IPS DF 4.7 (cell line): ENCODE data around the gene GDPD3.

ENCODE experiments used
- DNase-seq: peaks from one replicate; pipeline ENCODE4 v3.0.0-alpha.2; 2013; ENCODE audit warnings: low spot score; ENCODE audit errors: extremely low read depth

The GDPD3 gene

DNA sequence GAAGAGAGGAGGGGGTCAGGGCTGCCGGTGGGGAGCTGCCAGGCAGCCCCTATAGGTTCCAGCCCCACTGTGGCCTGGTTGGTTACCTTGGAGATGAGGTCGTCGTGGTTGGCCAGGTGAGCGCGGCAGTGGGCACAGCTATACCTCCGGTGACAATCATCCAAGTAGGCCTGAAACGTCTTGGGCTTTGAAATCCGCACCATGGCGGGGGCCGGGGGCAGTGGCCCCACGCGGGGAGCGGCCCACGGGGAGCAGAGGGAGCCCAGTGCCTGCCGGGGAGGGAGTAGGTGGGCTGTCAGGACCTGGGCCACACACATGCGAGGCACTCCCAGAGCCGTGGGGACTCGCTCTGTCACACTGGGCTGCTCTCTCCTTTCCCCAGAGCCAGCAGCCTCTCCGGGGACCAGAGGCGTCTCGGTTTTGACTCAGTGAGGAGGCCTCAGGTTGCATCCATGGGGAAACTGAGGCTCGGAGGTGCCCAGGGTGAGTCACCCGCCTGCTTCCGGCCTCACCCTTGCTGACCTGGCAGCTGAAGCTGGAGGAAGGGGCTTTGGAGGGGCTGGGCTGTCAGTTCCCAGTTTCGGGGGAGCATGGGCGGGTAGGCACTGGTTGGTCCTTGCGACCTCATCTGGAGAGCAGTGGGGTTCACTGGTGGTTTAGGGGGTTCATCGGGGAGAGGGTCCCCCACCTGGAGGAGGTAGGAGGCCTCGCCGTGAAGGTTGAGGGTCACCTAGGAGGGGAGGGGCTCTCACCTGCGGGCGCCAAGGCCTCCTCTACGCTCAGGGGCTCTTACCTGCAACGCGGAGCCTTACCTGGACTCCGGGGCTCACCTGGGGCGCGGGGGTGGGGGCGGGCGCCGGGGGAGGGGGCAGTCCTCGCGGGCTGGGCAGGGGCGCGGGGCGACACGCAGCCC, 17.9 kb downstream of the GDPD3 start:
- no peak for DNase-seq

DNA sequence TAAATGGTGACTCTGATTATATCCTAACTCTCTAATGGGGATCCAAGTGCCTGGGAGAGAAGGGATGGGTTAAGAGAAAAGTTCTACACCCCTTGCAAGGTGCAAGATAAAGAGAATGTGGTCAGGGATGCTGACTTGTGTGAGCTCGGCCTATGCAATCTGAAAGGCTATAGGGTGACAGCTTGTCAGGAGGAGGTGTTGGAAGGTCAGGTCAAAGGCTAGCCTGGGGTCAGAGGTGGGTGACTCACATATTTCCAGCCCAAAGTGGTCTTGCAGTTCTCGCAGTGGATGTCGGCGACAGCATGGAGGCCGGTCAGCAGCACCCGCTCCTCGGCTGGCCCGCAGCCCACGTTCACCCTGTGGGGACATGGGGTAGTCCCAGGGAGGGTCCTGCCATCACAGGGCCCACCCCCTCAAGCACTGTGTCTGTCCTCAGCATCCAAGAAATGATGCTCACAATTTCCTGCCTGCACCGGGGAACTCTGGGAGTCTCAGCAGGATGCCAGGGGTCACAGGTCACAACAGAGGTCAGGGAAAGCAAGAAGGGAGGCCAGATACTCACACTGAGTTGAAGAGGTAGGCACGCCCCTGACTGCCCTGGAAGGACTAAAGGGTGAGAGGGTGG, 18.7 kb downstream of the GDPD3 start:
- no peak for DNase-seq

DNA sequence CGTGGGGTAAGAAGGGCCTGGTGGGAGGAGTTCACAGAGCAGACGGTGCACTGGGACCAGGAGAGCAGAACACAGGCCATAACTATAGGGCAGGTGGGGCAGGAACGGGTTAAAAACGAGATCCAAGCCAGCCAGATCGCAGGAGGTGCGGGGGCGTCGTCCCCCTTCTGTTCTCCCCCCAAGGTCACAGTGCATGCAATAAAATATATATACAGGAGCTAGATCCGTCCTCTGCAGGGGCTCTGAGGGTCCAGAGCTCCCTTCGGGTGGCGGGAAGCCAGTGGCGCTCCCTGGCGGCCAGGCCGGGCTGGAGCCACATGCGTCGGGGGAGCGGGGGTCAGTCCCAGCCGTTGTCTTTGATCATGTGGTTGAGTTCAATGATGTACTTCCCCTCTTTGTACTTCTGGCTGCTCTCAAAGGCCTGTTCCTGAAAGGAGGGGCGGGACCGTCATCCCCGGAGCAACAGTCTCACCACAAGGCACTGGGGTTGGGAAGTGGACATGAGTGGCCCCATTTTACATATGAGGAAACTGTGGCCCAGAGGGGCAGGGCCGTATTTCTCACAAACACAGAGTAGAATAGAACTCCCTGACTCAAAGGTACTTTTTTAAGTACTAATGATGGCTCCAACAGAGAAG, 20.8 kb downstream of the GDPD3 start:
- DNase-seq = no peak

- DNase-seq = no peak
Measured at GRCh38 chr16:30091474-30092372, 21.6 kb downstream of the GDPD3 start, which contains the start of gene TBX6. Gene TBX6 (minus strand): TSS chr16:30091924. CDS start chr16:30091193, 731 bp downstream.

- no peak for DNase-seq
Measured at GRCh38 chr16:30090610-30091331, 22.6 kb downstream of the GDPD3 start.

- no peak for DNase-seq
Measured at GRCh38 chr16:30088832-30089624, 24.3 kb downstream of the GDPD3 start.

GRCh38 chr16:30088237-30088831, 25.0 kb downstream of the GDPD3 start:
- DNase-seq = no peak

DNA sequence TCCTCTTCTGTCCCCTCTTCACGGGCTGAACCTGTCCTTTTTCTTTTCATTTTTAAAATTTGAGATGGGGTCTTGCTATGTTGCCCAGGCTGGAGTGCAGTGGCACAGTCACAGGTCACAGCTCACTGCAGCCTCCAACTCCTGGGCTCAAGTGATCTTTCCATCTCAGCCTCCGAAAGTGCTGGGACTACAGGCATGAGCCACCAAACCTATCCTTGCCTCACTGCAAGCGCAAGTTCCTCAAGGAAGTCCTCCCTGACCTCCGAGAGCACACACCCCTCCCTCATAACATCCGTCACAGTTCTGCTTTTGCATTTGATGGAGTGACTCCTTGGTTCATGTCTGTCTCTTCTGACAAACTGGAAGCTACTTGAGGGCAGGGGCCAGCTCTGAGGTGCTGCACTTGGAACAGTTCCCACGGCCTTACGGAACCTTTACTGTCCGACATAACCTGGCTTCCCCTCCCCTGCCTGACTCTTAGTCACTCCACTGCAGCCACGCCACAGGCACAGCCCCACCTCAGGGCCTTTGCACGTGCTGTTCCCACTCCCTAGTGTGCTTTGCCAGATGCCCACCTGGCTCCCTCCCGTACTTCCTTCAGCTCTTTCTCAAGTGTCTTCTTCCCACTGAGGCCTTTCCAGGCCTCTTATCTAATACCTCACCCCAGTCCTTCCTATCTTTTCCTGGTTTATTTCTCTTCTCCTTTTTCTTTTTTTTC, 26.0 kb downstream of the GDPD3 start:
- no peak for DNase-seq

GRCh38 chr16:30086291-30087140, 26.8 kb downstream of the GDPD3 start:
- no peak for DNase-seq

- DNase-seq = no peak
Measured at GRCh38 chr16:30085820-30086219, 27.5 kb downstream of the GDPD3 start.

GRCh38 chr16:30085247-30085646, 28.1 kb downstream of the GDPD3 start:
- no peak for DNase-seq

DNA sequence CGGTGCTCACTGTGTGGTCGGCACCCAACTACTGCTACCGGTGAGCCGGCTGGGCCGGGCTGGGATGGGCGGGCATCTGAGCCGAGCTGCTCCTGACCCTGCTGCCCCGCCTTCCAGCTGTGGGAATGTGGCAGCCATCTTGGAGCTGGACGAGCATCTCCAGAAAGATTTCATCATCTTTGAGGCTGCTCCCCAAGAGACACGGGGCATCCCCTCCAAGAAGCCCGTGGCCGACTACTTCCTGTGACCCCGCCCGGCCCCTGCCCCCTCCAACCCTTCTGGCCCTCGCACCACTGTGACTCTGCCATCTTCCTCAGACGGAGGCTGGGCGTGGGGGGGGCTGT, 28.5 kb downstream of the GDPD3 start:
- no peak for DNase-seq

GRCh38 chr16:30084096-30084815, 29.1 kb downstream of the GDPD3 start:
- no peak for DNase-seq

GRCh38 chr16:30083216-30084055, 29.9 kb downstream of the GDPD3 start:
- DNase-seq = no peak

- no peak for DNase-seq
Measured at GRCh38 chr16:30082545-30083090, 30.7 kb downstream of the GDPD3 start.

- no peak for DNase-seq
Measured at GRCh38 chr16:30079480-30079879, 33.9 kb downstream of the GDPD3 start.
